ENCODE results near the gene MBLAC1.

MBLAC1 gene

DNA sequence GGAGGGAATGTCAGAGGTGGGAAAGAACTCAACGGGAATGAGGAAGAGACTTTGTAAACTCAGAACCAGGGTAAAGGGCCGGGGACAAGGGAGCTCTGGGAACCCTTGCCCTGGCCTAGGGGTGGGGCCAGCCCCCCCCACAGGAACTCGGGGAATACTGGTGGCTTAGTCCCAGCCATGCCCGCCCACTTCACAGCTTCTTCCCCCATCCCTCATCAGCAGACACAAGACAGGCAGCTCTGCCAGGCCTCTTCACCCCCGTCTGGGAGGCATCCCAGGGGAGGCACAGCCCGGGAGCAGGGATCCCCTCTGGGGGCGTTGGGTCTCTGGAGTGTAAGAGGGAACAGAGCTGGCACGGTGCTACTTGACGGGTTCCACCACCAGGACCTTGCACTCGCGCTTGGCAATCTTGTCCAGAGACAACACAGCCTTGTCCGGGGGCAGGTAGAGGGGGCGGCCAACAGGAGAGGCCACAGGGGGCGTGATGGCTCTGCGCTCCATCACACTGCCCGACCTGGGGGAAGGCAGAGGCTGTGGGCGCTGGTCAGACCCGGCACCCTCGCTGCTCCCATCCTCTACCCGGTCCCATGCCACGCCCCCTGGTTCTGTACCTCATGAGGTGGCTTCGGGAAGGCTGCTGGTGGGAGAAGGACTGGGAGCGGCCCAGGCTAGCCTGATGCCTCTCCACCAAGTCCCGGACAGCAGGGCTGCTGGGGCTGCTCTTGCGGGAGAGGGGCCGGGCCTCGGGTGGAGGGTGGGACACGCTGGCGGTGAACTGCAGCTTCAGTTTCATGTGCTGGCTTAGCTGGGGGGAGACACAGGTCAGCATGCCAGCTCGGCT is 28.1 kb downstream of the MBLAC1 start:
- DNase-seq (ENCODE audit: low spot score): no peak

DNA sequence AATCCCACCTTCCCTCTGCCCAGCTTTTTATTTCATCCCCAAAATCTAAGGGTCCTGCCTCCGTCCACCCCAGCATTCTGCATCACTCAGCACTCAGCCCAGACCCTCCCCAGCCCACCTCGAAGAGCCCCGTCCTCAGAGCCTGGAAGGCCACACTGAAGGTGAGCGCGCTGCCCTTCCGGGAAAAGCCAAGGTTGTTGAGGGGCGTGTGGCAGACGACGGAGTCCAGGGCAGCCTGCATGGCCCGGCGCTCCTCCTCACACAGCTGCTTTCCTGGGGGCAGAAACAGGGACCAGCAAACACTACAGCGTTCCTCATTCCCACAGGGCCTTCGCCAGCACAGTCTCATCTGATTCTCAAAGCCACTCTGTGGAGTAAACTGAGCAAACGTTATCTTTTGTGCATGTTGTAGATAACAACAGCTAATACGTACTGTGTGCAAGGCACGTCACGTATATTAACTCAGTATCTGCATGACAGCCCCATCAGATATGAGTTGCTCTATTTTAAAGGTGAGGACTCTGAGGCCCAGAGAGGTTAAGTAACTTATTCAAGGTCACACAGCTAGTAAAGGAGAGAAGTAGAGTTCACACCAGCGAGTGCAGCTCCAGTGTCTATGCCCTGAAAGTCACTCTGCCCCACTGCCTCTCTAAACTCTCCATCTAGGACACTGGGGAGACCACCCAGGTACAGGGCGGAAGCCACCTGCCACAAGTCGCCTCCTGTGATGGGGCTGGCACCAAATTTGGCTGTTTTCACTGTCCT is 29.0 kb downstream of the MBLAC1 start:
- peak; percentile 23 for DNase-seq (ENCODE audit: low spot score)

GRCh38 chr7:100156331-100157068 is 29.7 kb downstream of the MBLAC1 start:
- peak; percentile 66 for DNase-seq (ENCODE audit: low spot score)

- no peak for DNase-seq (ENCODE audit: low spot score)
Observed at GRCh38 chr7:100157069-100157333, 30.2 kb downstream of the MBLAC1 start.

DNA sequence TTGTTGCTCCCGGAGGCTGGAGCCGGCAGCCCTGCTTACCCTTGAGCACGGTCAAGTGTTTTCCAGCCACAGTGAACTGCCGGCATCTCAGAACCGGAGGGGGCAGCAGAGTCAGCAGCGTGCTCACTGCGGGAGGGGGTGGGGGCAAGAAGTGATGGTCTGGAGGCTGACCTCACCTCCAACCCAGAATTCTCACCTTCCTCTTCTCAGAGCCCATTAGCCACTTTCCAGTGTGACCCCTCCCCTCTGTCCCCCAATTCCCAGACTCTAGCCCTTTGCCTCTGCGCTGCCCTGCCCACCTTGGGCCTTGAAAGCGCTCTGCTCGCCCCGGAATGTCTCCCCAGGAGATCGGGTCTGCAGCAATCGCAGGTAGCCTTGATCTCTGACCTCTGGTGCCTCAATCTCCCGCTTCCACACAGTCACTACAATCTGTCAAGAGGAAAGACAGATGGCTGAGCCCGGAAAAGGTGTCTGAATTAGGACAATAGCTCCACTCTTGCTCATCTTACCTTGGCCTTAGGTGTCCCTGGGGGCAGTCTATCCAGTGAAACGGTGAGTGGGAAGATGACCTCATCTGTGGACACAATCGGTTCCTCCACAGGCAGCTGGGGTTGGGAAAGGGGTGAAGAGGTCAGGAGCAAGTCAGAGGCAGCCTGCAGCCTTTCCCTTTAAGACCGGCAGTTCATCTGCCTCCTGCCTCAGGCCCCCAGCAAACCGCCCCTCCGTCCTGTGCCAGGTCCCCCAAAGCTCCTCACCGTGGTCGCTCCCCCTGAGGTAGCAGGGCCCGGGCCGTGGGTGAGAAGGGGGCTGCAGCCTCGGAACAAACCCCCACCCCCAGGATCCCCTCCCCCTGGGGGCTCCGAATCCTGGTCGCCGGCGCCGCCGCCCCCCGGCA is 30.8 kb downstream of the MBLAC1 start:
- no peak for DNase-seq (ENCODE audit: low spot score)

GRCh38 chr7:100158229-100159098 is 31.7 kb downstream of the MBLAC1 start, which contains the start of gene TRAPPC14:
Gene TRAPPC14, minus strand, starts transcription at chr7:100158723. Its CDS starts 224 bp downstream, at chr7:100158499.
- DNase-seq (ENCODE audit: low spot score): peak; percentile 92

- no peak for DNase-seq (ENCODE audit: low spot score)
Observed at GRCh38 chr7:100159099-100159623, 32.4 kb downstream of the MBLAC1 start.

GRCh38 chr7:100160067-100160466 is 33.3 kb downstream of the MBLAC1 start:
- DNase-seq (ENCODE audit: low spot score): no peak

GRCh38 chr7:100163006-100163531 is 36.3 kb downstream of the MBLAC1 start:
- DNase-seq (ENCODE audit: low spot score): no peak

- DNase-seq (ENCODE audit: low spot score): no peak
Observed at GRCh38 chr7:100163871-100164270, 37.1 kb downstream of the MBLAC1 start.

- no peak for DNase-seq (ENCODE audit: low spot score)
Observed at GRCh38 chr7:100166317-100166940, 39.7 kb downstream of the MBLAC1 start.

- no peak for DNase-seq (ENCODE audit: low spot score)
Observed at GRCh38 chr7:100166970-100167911, 40.5 kb downstream of the MBLAC1 start.

- DNase-seq (ENCODE audit: low spot score): no peak
Observed at GRCh38 chr7:100167912-100168323, 41.2 kb downstream of the MBLAC1 start.

GRCh38 chr7:100169147-100169850 is 42.5 kb downstream of the MBLAC1 start:
- DNase-seq (ENCODE audit: low spot score): peak; percentile 51

DNA sequence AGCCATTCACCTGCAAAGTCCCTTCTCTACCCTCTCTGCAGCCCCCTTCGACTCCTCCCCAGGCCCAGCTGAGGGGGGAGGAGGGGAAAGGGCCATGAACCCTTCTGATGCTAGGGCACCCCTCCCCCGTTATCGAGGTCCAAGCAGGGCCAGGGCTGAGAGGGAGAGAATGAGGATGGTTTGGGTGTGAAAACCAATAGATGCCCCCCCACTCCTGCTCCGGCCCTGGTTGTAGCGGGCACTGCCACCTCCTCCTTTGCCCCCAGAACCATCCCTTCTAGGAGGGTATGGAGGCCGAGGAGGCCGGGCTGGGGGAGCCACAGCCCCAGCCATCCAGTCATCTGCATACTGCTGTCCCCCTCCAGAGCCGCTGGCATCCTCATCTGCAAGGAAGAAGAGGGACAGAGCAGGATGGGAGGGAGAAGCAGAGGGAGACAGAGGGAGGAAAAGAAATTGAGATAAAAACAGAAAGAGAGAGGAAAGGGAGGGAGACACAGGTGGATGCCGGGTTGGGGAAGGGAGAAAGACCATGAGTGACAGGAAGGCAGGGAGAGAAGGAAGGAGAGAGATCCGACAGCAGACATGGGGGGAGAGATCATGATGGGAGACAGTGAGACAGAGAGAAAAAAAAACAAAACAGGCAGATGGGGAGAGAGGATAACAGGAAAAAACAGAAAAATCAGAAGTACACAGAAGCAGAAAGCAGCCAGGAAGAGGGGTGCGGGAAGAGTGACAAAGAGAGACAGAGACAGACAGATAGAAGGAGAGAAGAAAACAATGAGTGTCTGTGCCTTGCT is 43.5 kb downstream of the MBLAC1 start:
- DNase-seq (ENCODE audit: low spot score): no peak

GRCh38 chr7:100171087-100171681 is 44.4 kb downstream of the MBLAC1 start:
- DNase-seq (ENCODE audit: low spot score): no peak

GRCh38 chr7:100171840-100172239 is 45.1 kb downstream of the MBLAC1 start:
- DNase-seq (ENCODE audit: low spot score): no peak

All from NAMALWA (cell line).